Subcutaneous adipose tissue (tissue), 4 donors: ENCODE results near the gene CXCR4. TPM values are rescaled to one million over a fixed set of nuclear protein-coding genes. Genes with fewer than 3 reads are reported as not detected.

Experiments used
- total RNA-seq, 4 donors: library from RNA; depleted of rRNA; stranded (reverse); fragments of >200 nt; gene quantifications; one replicate each; pipeline ENCODE4 v1.1.0, GENCODE V29; 2016
- TF ChIP-seq, protein P1 (sequence below): fragments of 450-650 bp; IDR thresholded peaks from one replicate; pipeline ENCODE4 v1.5.1; 2016; ENCODE audit warnings: low read depth, mild to moderate bottlenecking, control low read depth, antibody characterized with exemption, moderate library complexity

CXCR4 gene
- total RNA-seq, 4 donors from 2014 or later: 4.1 to 114 (median 35.7) TPM

GRCh38 chr2:136113209-136113971 lies 4.6 kb downstream of the CXCR4 start:
- TF ChIP-seq, protein P1, sequence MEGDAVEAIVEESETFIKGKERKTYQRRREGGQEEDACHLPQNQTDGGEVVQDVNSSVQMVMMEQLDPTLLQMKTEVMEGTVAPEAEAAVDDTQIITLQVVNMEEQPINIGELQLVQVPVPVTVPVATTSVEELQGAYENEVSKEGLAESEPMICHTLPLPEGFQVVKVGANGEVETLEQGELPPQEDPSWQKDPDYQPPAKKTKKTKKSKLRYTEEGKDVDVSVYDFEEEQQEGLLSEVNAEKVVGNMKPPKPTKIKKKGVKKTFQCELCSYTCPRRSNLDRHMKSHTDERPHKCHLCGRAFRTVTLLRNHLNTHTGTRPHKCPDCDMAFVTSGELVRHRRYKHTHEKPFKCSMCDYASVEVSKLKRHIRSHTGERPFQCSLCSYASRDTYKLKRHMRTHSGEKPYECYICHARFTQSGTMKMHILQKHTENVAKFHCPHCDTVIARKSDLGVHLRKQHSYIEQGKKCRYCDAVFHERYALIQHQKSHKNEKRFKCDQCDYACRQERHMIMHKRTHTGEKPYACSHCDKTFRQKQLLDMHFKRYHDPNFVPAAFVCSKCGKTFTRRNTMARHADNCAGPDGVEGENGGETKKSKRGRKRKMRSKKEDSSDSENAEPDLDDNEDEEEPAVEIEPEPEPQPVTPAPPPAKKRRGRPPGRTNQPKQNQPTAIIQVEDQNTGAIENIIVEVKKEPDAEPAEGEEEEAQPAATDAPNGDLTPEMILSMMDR: no peak

- TF ChIP-seq, protein P1: no peak
Observed at GRCh38 chr2:136112317-136113208, 5.4 kb downstream of the CXCR4 start.

GRCh38 chr2:136111711-136112110 lies 6.2 kb downstream of the CXCR4 start:
- TF ChIP-seq, protein P1: no peak

- TF ChIP-seq, protein P1: no peak
Observed at GRCh38 chr2:136110526-136110925, 7.4 kb downstream of the CXCR4 start.

DNA sequence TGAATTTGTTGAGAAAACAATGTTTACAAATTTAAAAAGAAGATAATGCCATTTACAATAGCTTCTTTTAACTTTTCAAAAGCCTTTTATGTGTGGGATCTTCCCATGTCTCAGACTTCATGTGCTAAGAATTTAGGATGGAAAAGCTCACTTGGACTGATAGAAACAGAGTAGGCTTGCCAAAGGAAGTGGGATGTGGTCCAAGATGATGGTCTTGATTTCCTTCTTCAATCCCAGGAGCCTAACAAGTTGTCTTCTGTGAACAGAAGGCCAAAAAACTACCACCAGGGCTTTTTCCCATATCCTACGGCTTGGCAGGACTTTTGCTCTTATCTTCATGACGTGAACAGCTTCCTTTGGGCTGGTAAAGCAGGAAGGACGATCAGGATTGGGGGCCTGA lies 9.5 kb downstream of the CXCR4 start:
- TF ChIP-seq, protein P1: no peak

- TF ChIP-seq, protein P1: no peak
Observed at GRCh38 chr2:136107051-136108033, 10.6 kb downstream of the CXCR4 start.
